Trophoblast cell (in vitro differentiated cells and primary cell): ENCODE measurements around the gene LRBA.

Experiments
- DNase-seq, 2 donors: peaks; one replicate each; pipeline ENCODE4 v3.0.0-alpha.2; 2016
- H2AFZ ChIP-seq: 2 replicates; pipeline ENCODE4 v1.6.1; 2013; ENCODE audit warnings: low read length, moderate library complexity, mild to moderate bottlenecking; ENCODE audit not compliant: insufficient read depth, poor library complexity
- H2AK5ac ChIP-seq: 2 replicates; pipeline ENCODE4 v1.6.1; 2013; ENCODE audit warnings: mild to moderate bottlenecking, low read length
- H2BK120ac ChIP-seq: 2 replicates; pipeline ENCODE4 v1.6.1; 2013; ENCODE audit warnings: low read length, mild to moderate bottlenecking, moderate library complexity; ENCODE audit not compliant: insufficient read depth, poor library complexity
- H2BK12ac ChIP-seq: 2 replicates; pipeline ENCODE4 v1.6.1; 2013; ENCODE audit warnings: mild to moderate bottlenecking, low read length, moderate library complexity
- H2BK5ac ChIP-seq: 2 replicates; pipeline ENCODE4 v1.6.1; 2013; ENCODE audit warnings: low read length, low read depth, moderate library complexity, mild to moderate bottlenecking; ENCODE audit not compliant: poor library complexity
- H3K14ac ChIP-seq: 2 replicates; pipeline ENCODE4 v1.6.1; 2013; ENCODE audit warnings: mild to moderate bottlenecking, low read length
- H3K18ac ChIP-seq: 2 replicates; pipeline ENCODE4 v1.6.1; 2013; ENCODE audit warnings: mild to moderate bottlenecking, low read length
- H3K23ac ChIP-seq: 2 replicates; pipeline ENCODE4 v1.6.1; 2013; ENCODE audit warnings: low read length
- H3K27ac ChIP-seq: 2 replicates; pipeline ENCODE4 v1.5.1; 2013; ENCODE audit warnings: low read depth, mild to moderate bottlenecking, inconsistent platforms, low read length, moderate library complexity
- H3K27me3 ChIP-seq: 2 replicates; pipeline ENCODE4 v1.6.1; 2013; ENCODE audit warnings: inconsistent platforms, mild to moderate bottlenecking, low read length, moderate library complexity; ENCODE audit not compliant: insufficient read depth
- H3K36me3 ChIP-seq, 2 experiments: 1 replicate in 1 of 2; 2 replicates in 1 of 2; pipeline ENCODE4 v1.6.1; 2013; ENCODE audit warnings: low read length in 2 of 2, mild to moderate bottlenecking in 2 of 2, moderate library complexity in 1 of 2; ENCODE audit not compliant: insufficient read depth in 2 of 2, control insufficient read depth in 1 of 2
- H3K4ac ChIP-seq: 2 replicates; pipeline ENCODE4 v1.6.1; 2013; ENCODE audit warnings: low read depth, mild to moderate bottlenecking, low read length, moderate library complexity
- H3K4me1 ChIP-seq, 2 experiments: 1 replicate in 1 of 2; 2 replicates in 1 of 2; pipeline ENCODE4 v1.6.1; 2013; ENCODE audit warnings: low read length in 2 of 2, mild to moderate bottlenecking in 2 of 2, moderate library complexity in 1 of 2; ENCODE audit not compliant: insufficient read depth in 2 of 2, control insufficient read depth in 1 of 2
- H3K4me2 ChIP-seq: 2 replicates; pipeline ENCODE4 v1.6.1; 2013; ENCODE audit warnings: inconsistent platforms, mild to moderate bottlenecking, low read length, moderate library complexity
- H3K4me3 ChIP-seq: 2 replicates; pipeline ENCODE4 v1.5.1; 2013; ENCODE audit warnings: mild to moderate bottlenecking, low read depth, low read length, inconsistent platforms
- H3K79me1 ChIP-seq: one replicate; pipeline ENCODE4 v1.6.1; 2013; ENCODE audit warnings: low read length
- H3K79me2 ChIP-seq: 2 replicates; pipeline ENCODE4 v1.6.1; 2013; ENCODE audit warnings: low read length, mild to moderate bottlenecking; ENCODE audit not compliant: control insufficient read depth, insufficient read depth, poor library complexity
- H3K9ac ChIP-seq: 2 replicates; pipeline ENCODE4 v1.6.1; 2013; ENCODE audit warnings: mild to moderate bottlenecking, low read length
- H3K9me3 ChIP-seq: 2 replicates; pipeline ENCODE4 v1.6.1; 2013; ENCODE audit warnings: low read depth, mild to moderate bottlenecking, control low read depth, inconsistent platforms, low read length; ENCODE audit not compliant: insufficient read depth
- H4K12ac ChIP-seq: 2 replicates; pipeline ENCODE4 v1.6.1; 2013; ENCODE audit warnings: low read depth, mild to moderate bottlenecking, low read length, moderate library complexity
- H4K8ac ChIP-seq: 2 replicates; pipeline ENCODE4 v1.6.1; 2013; ENCODE audit warnings: low read depth, mild to moderate bottlenecking, low read length, moderate library complexity
- H4K91ac ChIP-seq: one replicate; pipeline ENCODE4 v1.6.1; 2013; ENCODE audit warnings: low read depth, mild to moderate bottlenecking, low read length, moderate library complexity
- WGBS: extraction: QIAGEN DNeasy Blood & Tissue Kit; methylation state at CpG from one replicate; pipeline ENCODE4 v1.1.7; 2013; ENCODE audit warnings: missing lambda C conversion rate; ENCODE audit not compliant: insufficient read length, insufficient coverage; ENCODE audit errors: extremely low coverage; 5-methylcytosine and 5-hydroxymethylcytosine counted together

The LRBA gene

GRCh38 chr4:150794706-150795105 lies 220.4 kb downstream of the LRBA start:
- H2BK12ac ChIP-seq: no peak overlapping the region
- H3K36me3 ChIP-seq: no peaks in the 10 kb centered on the region
- no peak overlapping the region for H2AK5ac ChIP-seq
- H3K23ac ChIP-seq: no peak overlapping the region
- no peak overlapping the region for H3K4me3 ChIP-seq
- H3K14ac ChIP-seq: no peak overlapping the region
- DNase-seq: no peak
- H3K9ac ChIP-seq: no peak overlapping the region
- H3K79me2 ChIP-seq: no peaks in the 10 kb centered on the region
- H4K12ac ChIP-seq: no peak overlapping the region
- H3K18ac ChIP-seq: no peak overlapping the region
- H3K4me1 ChIP-seq: no peaks in the 10 kb centered on the region
- no peak overlapping the region for H3K4me2 ChIP-seq
- H2BK5ac ChIP-seq: no peak overlapping the region
- no peak overlapping the region for H3K27ac ChIP-seq
- no peaks in the 10 kb centered on the region for H3K27me3 ChIP-seq
- H4K91ac ChIP-seq: no peak overlapping the region
- no peak overlapping the region for H4K8ac ChIP-seq
- no peak overlapping the region for H3K4ac ChIP-seq
- H2AFZ ChIP-seq: no peak overlapping the region
- no peaks in the 10 kb centered on the region for H3K79me1 ChIP-seq
- WGBS: no CpG with 5 or more reads among the region's 2 CpGs
- no peaks in the 10 kb centered on the region for H3K9me3 ChIP-seq
- H2BK120ac ChIP-seq: no peak overlapping the region

GRCh38 chr4:150789864-150790263 lies 225.2 kb downstream of the LRBA start:
- no peak overlapping the region for H4K91ac ChIP-seq
- no peaks in the 10 kb centered on the region for H3K4me1 ChIP-seq
- H4K12ac ChIP-seq: no peak overlapping the region
- no peak overlapping the region for H3K23ac ChIP-seq
- no peak overlapping the region for H2BK120ac ChIP-seq
- no peaks in the 10 kb centered on the region for H3K79me2 ChIP-seq
- H3K9me3 ChIP-seq: no peaks in the 10 kb centered on the region
- H2BK5ac ChIP-seq: no peak overlapping the region
- no peak overlapping the region for H3K14ac ChIP-seq
- H3K27ac ChIP-seq: no peak overlapping the region
- H3K4ac ChIP-seq: no peak overlapping the region
- no peak overlapping the region for H2AK5ac ChIP-seq
- no peak overlapping the region for H4K8ac ChIP-seq
- no peaks in the 10 kb centered on the region for H3K36me3 ChIP-seq
- H2BK12ac ChIP-seq: no peak overlapping the region
- DNase-seq: no peak
- H3K4me2 ChIP-seq: no peak overlapping the region
- no peaks in the 10 kb centered on the region for H3K79me1 ChIP-seq
- H3K27me3 ChIP-seq: no peaks in the 10 kb centered on the region
- no peak overlapping the region for H3K18ac ChIP-seq
- no peak overlapping the region for H3K9ac ChIP-seq
- no peak overlapping the region for H2AFZ ChIP-seq
- no peak overlapping the region for H3K4me3 ChIP-seq

- Histone ChIP-seq H3K27me3 (no peaks in the 10 kb centered on the region), H3K9me3 (no peaks in the 10 kb centered on the region), H4K12ac (no peak overlapping the region), H4K8ac (no peak overlapping the region), H3K79me1 (no peaks in the 10 kb centered on the region), H3K27ac (no peak overlapping the region), H2BK5ac (no peak overlapping the region), H3K18ac (no peak overlapping the region), H3K4ac (no peak overlapping the region), H2AK5ac (no peak overlapping the region), H3K23ac (no peak overlapping the region), H3K4me2 (no peak overlapping the region), H2BK120ac (no peak overlapping the region), H3K4me3 (no peak overlapping the region), H3K14ac (no peak overlapping the region), H3K79me2 (no peaks in the 10 kb centered on the region), H4K91ac (no peak overlapping the region), H2BK12ac (no peak overlapping the region), H3K9ac (no peak overlapping the region), H3K36me3 (no peaks in the 10 kb centered on the region), H3K4me1 (no peaks in the 10 kb centered on the region), H2AFZ (no peak overlapping the region)
- no CpG with 5 or more reads among the region's 8 CpGs for WGBS
- DNase-seq: no peak
Observed at GRCh38 chr4:150784939-150785338, 230.1 kb downstream of the LRBA start.

- no peak overlapping the region for H2AK5ac ChIP-seq
- H3K4me1 ChIP-seq: no peaks in the 10 kb centered on the region
- no peak overlapping the region for H3K27ac ChIP-seq
- no peak overlapping the region for H3K14ac ChIP-seq
- no peaks in the 10 kb centered on the region for H3K79me1 ChIP-seq
- H3K9ac ChIP-seq: no peak overlapping the region
- H3K4me3 ChIP-seq: no peak overlapping the region
- no peak for DNase-seq
- H3K27me3 ChIP-seq: no peaks in the 10 kb centered on the region
- no peaks in the 10 kb centered on the region for H3K36me3 ChIP-seq
- H3K9me3 ChIP-seq: no peaks in the 10 kb centered on the region
- WGBS: no CpG with 5 or more reads among the region's 4 CpGs
- no peak overlapping the region for H4K8ac ChIP-seq
- no peak overlapping the region for H4K12ac ChIP-seq
- H3K18ac ChIP-seq: no peak overlapping the region
- no peaks in the 10 kb centered on the region for H3K79me2 ChIP-seq
- no peak overlapping the region for H3K4me2 ChIP-seq
- no peak overlapping the region for H2AFZ ChIP-seq
- no peak overlapping the region for H3K23ac ChIP-seq
- no peak overlapping the region for H4K91ac ChIP-seq
- H2BK12ac ChIP-seq: no peak overlapping the region
- H2BK5ac ChIP-seq: no peak overlapping the region
- H2BK120ac ChIP-seq: no peak overlapping the region
- no peak overlapping the region for H3K4ac ChIP-seq
Observed at GRCh38 chr4:150784305-150784704, 230.8 kb downstream of the LRBA start.
